Central memory CD4-positive, alpha-beta T cell (primary cell): Measurements from ENCODE around the gene UBB.
"Not testable (repeated sequence)": the region's sequence is repeated elsewhere in the genome, so short reads cannot be mapped to it uniquely, and the experiment has no call there.

Experiments
- DNase-seq: peaks from one replicate; pipeline ENCODE4 v3.0.0; 2022

The UBB gene

GRCh38 chr17:16377941-16378341, 3.0 kb upstream of the UBB start:
- DNase-seq = no peak

- DNase-seq = no peak
Observed at GRCh38 chr17:16378636-16379282, 2.1 kb upstream of the UBB start.

GRCh38 chr17:16379654-16380053, 1.2 kb upstream of the UBB start:
- no peak for DNase-seq

- DNase-seq = no peak
Observed at GRCh38 chr17:16381496-16381820, 567 bp downstream of the UBB start.

- no peak for DNase-seq
Observed at GRCh38 chr17:16383216-16383615, 2.3 kb downstream of the UBB start.

- no peak for DNase-seq
Observed at GRCh38 chr17:16383772-16384287, 2.9 kb downstream of the UBB start.

- no peak for DNase-seq
Observed at GRCh38 chr17:16384557-16384956, 3.7 kb downstream of the UBB start.

GRCh38 chr17:16386126-16386507, 5.2 kb downstream of the UBB start:
- DNase-seq = not testable (repeated sequence)

- no peak for DNase-seq
Observed at GRCh38 chr17:16391451-16391850, 10.6 kb downstream of the UBB start.

GRCh38 chr17:16392491-16392890, 11.6 kb downstream of the UBB start:
- DNase-seq = not testable (repeated sequence)

- DNase-seq = not testable (repeated sequence)
Observed at GRCh38 chr17:16395887-16396286, 15.0 kb downstream of the UBB start.

- not testable (repeated sequence) for DNase-seq
Observed at GRCh38 chr17:16396693-16397092, 15.8 kb downstream of the UBB start.

- no peak for DNase-seq
Observed at GRCh38 chr17:16398270-16399267, 17.7 kb downstream of the UBB start.

GRCh38 chr17:16403847-16404246, 23.0 kb downstream of the UBB start:
- DNase-seq = not testable (repeated sequence)

GRCh38 chr17:16406742-16407674, 26.1 kb downstream of the UBB start:
- no peak for DNase-seq

- DNase-seq = no peak
Observed at GRCh38 chr17:16407911-16408588, 27.2 kb downstream of the UBB start.

GRCh38 chr17:16415031-16415924, 34.4 kb downstream of the UBB start, which contains the start of gene TRPV2:
TRPV2 (plus strand) TSS chr17:16415571; CDS start chr17:16417669, 2,098 bp downstream.
- DNase-seq = peak; percentile 41

GRCh38 chr17:16417399-16417798, 36.5 kb downstream of the UBB start:
- DNase-seq = no peak

- DNase-seq = no peak
Observed at GRCh38 chr17:16417896-16418684, 37.2 kb downstream of the UBB start.

- no peak for DNase-seq
Observed at GRCh38 chr17:16418685-16419068, 37.8 kb downstream of the UBB start.
